Superior temporal gyrus (tissue), 1 donor: Measurements from ENCODE around the gene ZNF681.
"Not testable (repeated sequence)": the region's sequence is repeated elsewhere in the genome, so short reads cannot be mapped to it uniquely, and the experiment has no call there.

Experiments
- DNase-seq: peaks from one replicate; pipeline ENCODE4 v3.0.0-alpha.2; 2016; ENCODE audit errors: extremely low spot score

Gene ZNF681

GRCh38 chr19:23774106-23774505 is 15.4 kb upstream of the ZNF681 start:
- no peak for DNase-seq

GRCh38 chr19:23772675-23773063 is 14.0 kb upstream of the ZNF681 start:
- DNase-seq = no peak

GRCh38 chr19:23771761-23772674 is 13.3 kb upstream of the ZNF681 start:
- no peak for DNase-seq

GRCh38 chr19:23771316-23771715 is 12.6 kb upstream of the ZNF681 start:
- DNase-seq = no peak

- no peak for DNase-seq
Measured at GRCh38 chr19:23770672-23771250, 12.1 kb upstream of the ZNF681 start.

GRCh38 chr19:23769691-23770468 is 11.2 kb upstream of the ZNF681 start:
- no peak for DNase-seq

- no peak for DNase-seq
Measured at GRCh38 chr19:23766951-23767350, 8.3 kb upstream of the ZNF681 start.

GRCh38 chr19:23764781-23765180 is 6.1 kb upstream of the ZNF681 start:
- DNase-seq = no peak

- peak; percentile 83 for DNase-seq
Measured at GRCh38 chr19:23762884-23763711, 4.4 kb upstream of the ZNF681 start.

- DNase-seq = no peak
Measured at GRCh38 chr19:23762548-23762883, 3.8 kb upstream of the ZNF681 start.

- not testable (repeated sequence) for DNase-seq
Measured at GRCh38 chr19:23760326-23760725, 1.6 kb upstream of the ZNF681 start.

GRCh38 chr19:23743633-23744232 is 15.0 kb downstream of the ZNF681 start:
- not testable (repeated sequence) for DNase-seq

- DNase-seq = not testable (repeated sequence)
Measured at GRCh38 chr19:23730729-23731465, 27.8 kb downstream of the ZNF681 start.

- DNase-seq = not testable (repeated sequence)
Measured at GRCh38 chr19:23724161-23724560, 34.5 kb downstream of the ZNF681 start.

- DNase-seq = no peak
Measured at GRCh38 chr19:23718802-23719201, 39.9 kb downstream of the ZNF681 start.

- DNase-seq = no peak
Measured at GRCh38 chr19:23716792-23717191, 41.9 kb downstream of the ZNF681 start.

- no peak for DNase-seq
Measured at GRCh38 chr19:23709347-23709746, 49.3 kb downstream of the ZNF681 start.

GRCh38 chr19:23706657-23707056 is 52.0 kb downstream of the ZNF681 start:
- no peak for DNase-seq

- no peak for DNase-seq
Measured at GRCh38 chr19:23699521-23699860, 59.2 kb downstream of the ZNF681 start.

- no peak for DNase-seq
Measured at GRCh38 chr19:23698711-23699520, 59.8 kb downstream of the ZNF681 start.
